ENCODE measurements around the gene OR4K1.
"Not testable (repeated sequence)": the region's sequence is repeated elsewhere in the genome, so short reads cannot be mapped to it uniquely, and the experiment has no call there.

Gene OR4K1, protein sequence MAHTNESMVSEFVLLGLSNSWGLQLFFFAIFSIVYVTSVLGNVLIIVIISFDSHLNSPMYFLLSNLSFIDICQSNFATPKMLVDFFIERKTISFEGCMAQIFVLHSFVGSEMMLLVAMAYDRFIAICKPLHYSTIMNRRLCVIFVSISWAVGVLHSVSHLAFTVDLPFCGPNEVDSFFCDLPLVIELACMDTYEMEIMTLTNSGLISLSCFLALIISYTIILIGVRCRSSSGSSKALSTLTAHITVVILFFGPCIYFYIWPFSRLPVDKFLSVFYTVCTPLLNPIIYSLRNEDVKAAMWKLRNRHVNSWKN

DNA sequence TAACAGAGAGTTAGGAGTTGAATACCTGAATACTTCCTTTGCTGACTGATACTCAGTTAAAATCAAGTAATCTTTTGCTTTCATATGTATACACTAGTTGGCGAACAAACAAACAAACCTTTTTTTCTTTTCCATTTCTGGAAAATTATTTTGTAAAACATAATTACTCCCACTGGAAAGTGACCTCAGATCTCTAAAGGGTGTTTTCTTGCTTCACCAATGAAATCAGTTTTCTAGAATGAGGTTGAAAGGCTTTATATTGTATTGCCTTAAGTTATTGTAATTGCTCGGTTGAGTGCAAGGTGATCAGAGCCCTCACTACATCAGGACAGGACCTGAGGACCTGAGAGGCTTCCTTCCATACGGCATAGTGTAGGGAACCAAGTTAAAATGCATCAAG lies at the start of gene OR4K1:
Gene OR4K1, plus strand, starts transcription at position 301 of the 400 bp plus-strand sequence. CDS start 4,750 bp downstream, outside the sequence.
- DNase-seq: no peak
- Mint-ChIP-seq H3K4me1 (ENCODE audit: low read depth) (no peaks in the 10 kb centered on the region), H3K4me3 (no peak within 1 kb of the TSS)

DNA sequence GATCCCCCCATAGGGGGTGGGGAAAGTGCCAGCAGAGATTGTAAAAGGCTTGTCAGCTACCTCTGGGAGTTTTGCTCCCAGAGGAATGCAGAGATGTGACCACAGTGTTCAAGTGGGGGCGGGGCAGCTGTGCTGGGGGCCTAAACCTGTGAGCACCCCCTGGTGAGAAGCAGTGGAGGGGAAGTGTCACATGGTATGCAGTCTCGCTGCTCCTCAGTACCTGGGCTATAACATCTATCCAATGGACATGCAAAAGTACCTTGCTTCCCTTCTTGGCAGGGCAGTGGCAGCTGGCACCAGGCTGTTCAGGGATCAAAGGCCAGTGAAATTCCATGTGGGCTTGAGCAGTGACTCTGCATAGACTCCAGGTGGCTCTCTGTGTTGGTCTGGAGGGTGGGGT lies 35.4 kb upstream of the OR4K1 start:
- H3K9me3 Mint-ChIP-seq: peaks cover 38% of the 10 kb centered on the region
- H3K4me1 Mint-ChIP-seq (ENCODE audit: low read depth): no peaks in the 10 kb centered on the region
- H3K4me3 Mint-ChIP-seq: no peak overlapping the region
- H3K36me3 Mint-ChIP-seq (ENCODE audit: low read depth): no peaks in the 10 kb centered on the region
- peaks cover 3% of the 10 kb centered on the region for H3K27me3 Mint-ChIP-seq
- DNase-seq: no peak
- H3K27ac Mint-ChIP-seq: no peak overlapping the region

More for the DNA sequence above, at the start of gene OR4K1:
- no peak within 1 kb of the TSS for H3K27ac Mint-ChIP-seq
- no peaks in the 10 kb centered on the region for H3K27me3 Mint-ChIP-seq
- H3K9me3 Mint-ChIP-seq: no peaks in the 10 kb centered on the region
- H3K36me3 Mint-ChIP-seq (ENCODE audit: low read depth): no peaks in the 10 kb centered on the region

DNA sequence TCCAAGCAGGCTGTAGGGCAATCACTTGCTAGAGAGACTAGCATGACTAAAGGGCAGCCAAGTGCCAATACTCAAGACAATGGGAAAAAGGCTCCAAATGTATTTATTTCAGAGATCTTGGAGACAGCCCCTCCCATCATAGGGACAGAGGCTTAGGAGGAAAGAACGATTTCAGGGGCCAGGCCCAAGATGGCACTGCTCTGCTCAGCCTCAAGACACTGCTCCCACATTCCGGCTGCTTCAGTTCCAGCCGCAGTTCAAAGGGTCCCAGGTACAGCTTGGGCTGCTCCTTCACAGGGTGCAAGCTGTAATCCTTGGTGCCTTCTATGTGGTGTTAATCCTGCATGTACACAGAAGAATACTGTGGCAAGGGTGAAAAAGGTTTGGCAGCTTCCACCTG lies 29.7 kb upstream of the OR4K1 start:
- no peaks in the 10 kb centered on the region for H3K4me1 Mint-ChIP-seq (ENCODE audit: low read depth)
- H3K27me3 Mint-ChIP-seq: peaks cover 3% of the 10 kb centered on the region
- no peak for DNase-seq
- no peak overlapping the region for H3K4me3 Mint-ChIP-seq
- H3K27ac Mint-ChIP-seq: no peak overlapping the region
- no peaks in the 10 kb centered on the region for H3K36me3 Mint-ChIP-seq (ENCODE audit: low read depth)
- H3K9me3 Mint-ChIP-seq: peaks cover 22% of the 10 kb centered on the region

DNA sequence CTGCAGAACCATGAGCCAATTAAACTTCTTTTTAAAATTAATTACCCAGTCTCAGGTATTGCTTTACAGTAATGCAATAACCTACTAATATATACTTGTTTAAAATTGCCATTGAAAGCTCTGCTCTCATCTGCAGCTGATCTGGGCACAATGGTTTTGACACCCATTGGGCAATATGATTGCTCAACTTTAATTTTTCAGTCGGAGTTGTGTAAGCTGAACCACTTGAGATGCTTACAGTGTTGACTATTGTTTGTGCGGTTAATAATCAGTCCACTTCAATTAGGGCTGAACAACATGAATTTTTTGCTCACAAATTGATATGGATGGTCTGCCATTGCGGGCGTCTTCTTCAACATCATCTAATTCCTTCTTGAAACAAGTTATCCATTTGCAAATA lies 28.3 kb upstream of the OR4K1 start:
- no peak for DNase-seq
- Mint-ChIP-seq H3K9me3 (peaks cover 12% of the 10 kb centered on the region), H3K4me3 (no peak overlapping the region), H3K27me3 (peaks cover 3% of the 10 kb centered on the region), H3K27ac (no peak overlapping the region), H3K36me3 (ENCODE audit: low read depth) (no peaks in the 10 kb centered on the region), H3K4me1 (ENCODE audit: low read depth) (no peaks in the 10 kb centered on the region)

DNA sequence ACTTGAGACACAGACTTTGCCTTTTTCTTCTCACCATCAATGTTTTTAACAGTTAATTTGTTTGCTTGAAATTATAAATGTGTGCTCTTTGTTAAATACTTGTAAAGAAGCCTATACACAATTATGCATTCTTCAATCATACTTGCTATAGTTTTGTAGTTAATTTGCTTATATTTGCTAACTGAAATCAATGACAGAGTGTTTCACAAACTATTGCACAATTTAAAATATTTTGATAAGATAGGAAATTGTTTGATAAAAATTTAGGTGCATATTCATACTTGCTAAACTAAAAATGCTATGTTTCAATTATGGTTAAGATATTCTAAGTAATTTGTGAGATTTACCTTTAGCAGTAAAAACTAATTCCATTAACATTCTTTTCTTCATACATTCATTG lies 24.1 kb upstream of the OR4K1 start:
- Mint-ChIP-seq H3K36me3 (ENCODE audit: low read depth) (no peaks in the 10 kb centered on the region), H3K4me3 (no peak overlapping the region), H3K27ac (no peak overlapping the region), H3K9me3 (peaks cover 4% of the 10 kb centered on the region), H3K4me1 (ENCODE audit: low read depth) (no peaks in the 10 kb centered on the region), H3K27me3 (peaks cover 3% of the 10 kb centered on the region)
- no peak for DNase-seq

DNA sequence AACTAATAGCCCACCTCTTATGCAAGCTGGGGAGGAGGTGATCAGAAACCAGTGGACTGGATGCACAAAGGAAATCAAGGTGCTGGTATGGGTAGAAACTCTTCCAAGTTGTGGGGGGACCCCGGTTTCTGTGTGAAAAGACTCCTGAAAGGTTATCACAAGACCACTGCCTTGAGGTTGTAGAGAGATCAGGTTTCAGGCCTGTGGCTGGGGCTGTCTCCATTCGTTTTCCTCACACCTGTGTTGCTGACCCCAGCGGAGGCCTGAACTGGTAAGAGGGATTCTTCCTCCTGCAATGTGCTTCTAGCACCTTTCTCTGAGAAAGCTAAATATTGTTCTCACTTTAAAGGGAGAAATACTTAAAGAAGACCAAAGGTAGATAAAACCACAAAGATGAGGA lies 19.6 kb upstream of the OR4K1 start:
- no peak for DNase-seq
- Mint-ChIP-seq H3K27ac (no peak overlapping the region), H3K4me3 (no peak overlapping the region), H3K9me3 (no peaks in the 10 kb centered on the region), H3K27me3 (no peaks in the 10 kb centered on the region), H3K4me1 (ENCODE audit: low read depth) (no peaks in the 10 kb centered on the region), H3K36me3 (ENCODE audit: low read depth) (no peaks in the 10 kb centered on the region)

DNA sequence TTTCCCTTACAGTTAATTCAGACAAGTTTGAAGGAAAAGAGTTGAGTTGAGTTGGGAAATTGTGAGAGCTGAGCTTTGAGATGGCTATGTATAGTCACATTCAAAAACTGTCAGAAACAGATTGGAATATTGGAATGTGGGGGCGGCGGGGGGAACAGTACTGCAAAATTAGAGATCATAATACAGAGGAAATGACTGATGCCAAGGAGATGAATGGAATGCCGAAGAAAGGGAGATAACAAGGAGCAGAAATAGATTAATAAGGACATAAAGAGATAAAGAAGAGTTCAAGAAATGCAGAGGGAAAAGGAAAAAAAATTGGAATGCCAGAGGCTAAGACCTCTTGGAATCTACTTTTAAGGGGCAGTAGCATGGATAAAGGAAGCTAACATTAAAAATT lies 13.5 kb upstream of the OR4K1 start:
- no peaks in the 10 kb centered on the region for H3K27me3 Mint-ChIP-seq
- H3K36me3 Mint-ChIP-seq (ENCODE audit: low read depth): no peaks in the 10 kb centered on the region
- no peak overlapping the region for H3K4me3 Mint-ChIP-seq
- H3K9me3 Mint-ChIP-seq: no peaks in the 10 kb centered on the region
- H3K27ac Mint-ChIP-seq: no peak overlapping the region
- no peaks in the 10 kb centered on the region for H3K4me1 Mint-ChIP-seq (ENCODE audit: low read depth)
- no peak for DNase-seq

DNA sequence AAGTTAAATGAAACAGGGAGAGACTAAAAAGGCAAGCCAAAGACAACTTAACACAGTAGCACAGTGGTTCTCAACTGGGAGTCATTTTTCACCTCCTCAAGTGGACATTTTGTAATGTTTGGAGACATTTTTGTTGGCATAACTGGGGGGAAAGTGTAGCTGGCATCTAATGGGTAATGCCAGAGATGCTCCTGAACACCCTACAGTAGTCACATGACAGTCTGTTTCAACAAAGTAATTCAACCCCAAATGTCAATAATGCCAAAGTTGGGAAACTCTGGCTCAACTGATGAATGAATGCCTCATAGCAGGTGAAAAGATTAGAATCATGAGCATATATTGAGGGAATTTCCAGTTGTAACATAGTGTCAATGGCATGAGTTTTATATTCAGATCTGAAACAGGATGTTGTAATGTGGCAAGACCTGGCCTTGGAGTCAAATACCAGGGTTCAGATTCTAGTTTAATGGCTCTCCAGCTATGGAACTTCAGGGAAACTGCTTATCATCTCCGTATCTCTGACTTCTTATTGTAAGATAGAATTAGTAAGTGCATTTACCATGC lies 12.7 kb upstream of the OR4K1 start:
- Mint-ChIP-seq H3K36me3 (ENCODE audit: low read depth) (no peaks in the 10 kb centered on the region), H3K4me1 (ENCODE audit: low read depth) (no peaks in the 10 kb centered on the region), H3K27me3 (no peaks in the 10 kb centered on the region), H3K27ac (no peak overlapping the region), H3K9me3 (no peaks in the 10 kb centered on the region), H3K4me3 (no peak overlapping the region)
- DNase-seq: no peak

DNA sequence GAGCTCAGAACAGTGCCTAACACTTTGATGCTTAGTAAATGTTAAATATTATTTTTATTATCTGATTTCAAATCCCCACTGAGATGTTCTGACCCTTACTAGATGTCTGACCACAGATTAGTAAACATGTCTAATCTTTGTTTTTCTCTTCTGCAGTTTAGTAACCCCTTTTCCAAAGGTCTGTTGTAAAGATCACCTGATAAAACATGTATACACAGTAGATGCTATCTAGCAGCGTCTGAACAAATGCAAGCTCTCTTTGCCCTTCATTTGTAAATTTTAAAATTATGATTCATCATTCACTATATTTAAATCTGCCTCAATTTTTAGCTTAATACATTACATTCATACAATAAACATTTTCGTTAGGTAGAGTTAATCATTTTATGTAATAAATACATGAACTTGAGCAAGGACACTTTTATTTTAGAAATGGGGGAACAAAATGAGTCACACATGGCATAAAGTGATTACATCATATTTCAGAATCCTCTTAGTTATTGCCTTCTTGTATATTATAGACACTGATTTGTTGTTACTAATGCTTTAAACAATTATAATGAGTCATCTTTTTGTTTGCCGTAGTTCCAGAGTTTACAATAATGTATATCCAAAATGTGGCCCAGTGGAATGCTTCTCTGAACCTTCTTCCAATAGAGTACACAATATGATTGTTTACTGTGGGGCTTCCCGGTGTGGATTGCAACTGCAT lies 12.0 kb upstream of the OR4K1 start:
- H3K4me1 Mint-ChIP-seq (ENCODE audit: low read depth): no peaks in the 10 kb centered on the region
- no peaks in the 10 kb centered on the region for H3K36me3 Mint-ChIP-seq (ENCODE audit: low read depth)
- H3K4me3 Mint-ChIP-seq: no peak overlapping the region
- H3K27ac Mint-ChIP-seq: no peak overlapping the region
- no peaks in the 10 kb centered on the region for H3K9me3 Mint-ChIP-seq
- H3K27me3 Mint-ChIP-seq: no peaks in the 10 kb centered on the region
- DNase-seq: no peak

DNA sequence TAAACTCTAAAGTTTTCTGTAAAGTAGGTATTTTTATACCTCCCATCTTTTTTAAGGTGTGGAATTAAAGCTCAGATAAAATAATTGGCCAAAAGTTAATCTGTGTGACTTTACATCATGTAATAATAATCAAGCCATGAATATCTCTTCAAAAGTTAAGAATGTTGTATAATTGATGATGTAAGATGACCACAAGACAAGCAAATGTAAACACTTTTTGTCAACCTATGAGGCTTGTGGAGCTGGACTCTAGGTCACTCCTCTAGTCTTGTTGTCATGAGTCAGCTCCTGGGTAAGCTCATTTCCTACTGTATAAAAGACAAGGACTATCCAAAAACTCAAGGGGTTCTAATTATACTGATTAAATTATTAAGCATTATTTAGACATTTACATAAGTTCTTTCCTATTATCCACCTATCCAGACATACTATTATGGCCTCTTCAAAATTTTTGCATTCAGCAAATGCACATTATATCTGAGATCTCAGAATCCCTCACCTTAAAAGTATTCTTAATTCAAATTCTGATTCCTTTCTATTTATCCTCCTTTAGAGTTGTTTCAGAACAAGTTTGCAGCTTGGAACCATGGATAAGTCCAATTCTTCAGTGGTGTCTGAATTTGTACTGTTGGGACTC lies 10.6 kb upstream of the OR4K1 start, which contains the start of gene OR4K5:
Gene OR4K5, plus strand, starts transcription at position 587 of the 637 bp plus-strand sequence. Its CDS starts 0 bp downstream, at position 587.
- H3K36me3 Mint-ChIP-seq (ENCODE audit: low read depth): no peaks in the 10 kb centered on the region
- H3K27ac Mint-ChIP-seq: no peak within 1 kb of the TSS
- peaks cover 2% of the 10 kb centered on the region for H3K9me3 Mint-ChIP-seq
- DNase-seq: no peak
- H3K27me3 Mint-ChIP-seq: no peaks in the 10 kb centered on the region
- no peaks in the 10 kb centered on the region for H3K4me1 Mint-ChIP-seq (ENCODE audit: low read depth)
- no peak within 1 kb of the TSS for H3K4me3 Mint-ChIP-seq

DNA sequence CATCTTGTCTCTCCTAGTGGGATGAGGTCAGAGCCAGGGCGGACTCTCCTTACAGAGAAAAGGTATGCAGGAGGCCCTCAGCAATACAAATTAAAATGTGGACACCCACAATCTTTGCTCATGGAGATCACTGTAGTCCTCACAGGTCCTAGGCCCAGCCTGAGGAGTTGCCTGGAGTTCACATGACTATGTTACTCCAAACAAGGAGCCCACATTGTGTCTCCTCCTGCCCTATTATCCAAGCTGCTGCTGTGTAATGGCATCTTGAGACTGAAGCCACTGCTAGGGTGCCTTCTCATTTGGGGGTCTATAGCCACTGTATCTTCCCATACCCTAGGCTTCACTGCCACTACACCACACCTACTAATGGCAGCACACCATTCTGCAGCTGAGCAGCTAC lies 11.0 kb downstream of the OR4K1 start:
- H3K27me3 Mint-ChIP-seq: no peaks in the 10 kb centered on the region
- no peaks in the 10 kb centered on the region for H3K4me1 Mint-ChIP-seq (ENCODE audit: low read depth)
- no peaks in the 10 kb centered on the region for H3K9me3 Mint-ChIP-seq
- H3K36me3 Mint-ChIP-seq (ENCODE audit: low read depth): no peaks in the 10 kb centered on the region
- no peak overlapping the region for H3K27ac Mint-ChIP-seq
- DNase-seq: no peak
- no peak overlapping the region for H3K4me3 Mint-ChIP-seq

DNA sequence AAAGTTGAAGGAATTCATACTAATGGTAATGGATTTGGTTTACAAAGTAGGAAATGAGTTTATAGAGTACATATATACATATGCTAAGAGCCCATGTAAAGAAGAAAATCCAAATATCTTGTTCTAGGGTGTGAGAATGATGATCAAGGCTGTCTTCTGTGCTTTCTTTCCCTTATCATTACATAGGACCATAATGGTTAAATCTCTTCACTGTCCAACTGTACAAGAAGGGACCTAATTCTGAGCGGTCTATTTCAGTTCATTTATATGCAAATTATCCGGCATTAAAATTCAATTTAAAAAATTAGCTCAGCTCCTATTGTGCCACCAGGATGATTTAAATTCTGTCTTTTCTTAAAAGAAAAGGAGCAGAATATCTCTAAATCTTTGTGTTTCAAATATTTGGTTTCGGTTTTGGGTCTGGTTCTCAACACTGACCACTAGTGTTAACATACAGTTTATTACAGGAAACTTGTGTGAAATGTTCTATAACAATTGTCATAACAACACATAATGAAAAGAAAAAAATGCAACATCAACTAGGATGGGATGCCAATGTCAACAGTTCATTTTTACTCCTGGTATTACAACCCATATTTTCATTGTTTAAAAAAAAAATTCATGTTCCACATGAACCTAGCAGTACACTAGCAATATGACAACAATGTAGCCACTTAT lies 16.8 kb downstream of the OR4K1 start:
- Mint-ChIP-seq H3K4me1 (ENCODE audit: low read depth) (peaks cover 1% of the 10 kb centered on the region), H3K9me3 (peaks cover 4% of the 10 kb centered on the region), H3K4me3 (no peak overlapping the region), H3K27ac (no peak overlapping the region), H3K27me3 (no peaks in the 10 kb centered on the region), H3K36me3 (ENCODE audit: low read depth) (no peaks in the 10 kb centered on the region)
- DNase-seq: no peak

DNA sequence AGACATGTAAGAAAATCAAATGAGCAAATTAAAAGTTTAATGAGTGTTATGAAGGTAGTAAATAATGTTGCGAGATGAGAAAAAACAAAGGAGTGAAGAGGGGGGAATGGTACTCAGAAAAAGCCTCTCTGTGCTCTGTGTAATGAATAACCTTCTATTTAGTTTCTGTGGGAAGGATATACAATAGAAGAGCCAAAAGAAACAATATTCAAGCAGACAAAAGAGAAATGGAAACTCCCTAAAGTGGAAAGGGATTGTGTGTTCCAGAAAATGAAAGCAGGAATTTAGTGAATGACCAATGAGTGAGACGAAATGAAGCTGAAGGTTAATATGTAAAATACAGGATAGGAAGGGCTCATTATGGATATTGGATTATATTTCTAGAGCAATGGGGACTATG lies 18.5 kb downstream of the OR4K1 start:
- DNase-seq: no peak
- Mint-ChIP-seq H3K27ac (no peak overlapping the region), H3K4me1 (ENCODE audit: low read depth) (peaks cover 1% of the 10 kb centered on the region), H3K27me3 (no peaks in the 10 kb centered on the region), H3K36me3 (ENCODE audit: low read depth) (no peaks in the 10 kb centered on the region), H3K4me3 (no peak overlapping the region), H3K9me3 (peaks cover 4% of the 10 kb centered on the region)

DNA sequence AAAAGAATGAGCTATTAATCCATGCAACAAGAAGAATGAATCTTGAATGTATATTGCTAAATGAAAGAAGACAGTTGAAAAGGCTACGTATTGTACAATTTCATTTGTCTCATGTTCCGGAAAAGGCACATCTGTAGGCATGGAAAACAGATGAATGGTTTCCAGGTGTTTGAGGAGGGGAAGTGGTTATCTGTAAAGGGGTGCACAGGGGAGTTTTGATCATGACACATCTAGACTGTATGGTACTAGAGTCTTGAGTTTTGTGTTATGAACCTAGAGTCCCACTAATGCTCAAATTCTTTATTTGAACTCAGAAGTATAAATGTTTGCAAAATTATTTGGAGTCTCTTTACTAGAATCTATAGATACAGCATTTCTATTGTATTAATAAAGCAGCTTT lies 39.0 kb downstream of the OR4K1 start:
- H3K9me3 Mint-ChIP-seq; DNase-seq; H3K27ac Mint-ChIP-seq; H3K36me3 Mint-ChIP-seq (ENCODE audit: low read depth); H3K4me3 Mint-ChIP-seq; H3K27me3 Mint-ChIP-seq: not testable (repeated sequence)
- peaks cover 30% of the 10 kb centered on the region for H3K4me1 Mint-ChIP-seq (ENCODE audit: low read depth)
